GM23248 (cell line): ENCODE measurements around the gene AOPEP.

Source experiments
- EZH2 ChIP-seq: fragments of 200-600 bp; sonication (generic); IDR thresholded peaks from 2 replicates; pipeline ENCODE4 v1.6.1; 2018; ENCODE audit warnings: antibody characterized with exemption, mild to moderate bottlenecking; ENCODE audit not compliant: insufficient read depth, poor library complexity, severe bottlenecking
- EZH2phosphoT487 ChIP-seq: fragments of 200-600 bp; sonication (generic); IDR thresholded peaks from 2 replicates; pipeline ENCODE4 v1.6.1; 2018; ENCODE audit warnings: antibody characterized with exemption, moderate library complexity, mild to moderate bottlenecking, low read depth; ENCODE audit not compliant: insufficient read depth

GRCh38 chr9:95088421-95089161 lies 362.1 kb downstream of the AOPEP start:
- TF ChIP-seq EZH2 (no peak), EZH2phosphoT487 (no peak)
